Measurements from ENCODE around the gene AAK1.

Gene AAK1

DNA sequence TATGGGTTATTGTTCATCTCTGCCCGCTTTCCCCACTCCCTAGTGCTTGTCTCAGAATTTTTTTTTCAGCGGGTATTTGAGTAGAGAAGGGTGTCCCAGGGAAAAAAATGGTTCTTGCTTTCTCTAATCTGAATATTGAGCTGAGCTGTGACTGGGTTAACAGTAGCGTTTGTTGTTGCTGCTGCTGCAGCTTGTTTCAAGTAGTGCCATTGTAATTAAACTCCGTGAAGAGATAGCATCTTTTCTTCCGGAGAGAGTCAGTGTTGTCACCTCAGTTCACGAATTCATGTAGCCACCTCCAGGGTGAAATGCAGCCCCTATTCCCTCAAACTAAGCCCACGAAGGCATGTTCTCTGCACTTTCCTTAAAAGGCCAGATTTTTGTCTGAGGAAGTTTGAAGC is 1.5 kb upstream of the AAK1 start:
- no peak overlapping the region for H3K27ac ChIP-seq
- ChIA-PET POLR2A (ENCODE audit: low non-redundant PET) (no interaction called here), CTCF (interaction anchor here (0.5 to 1.7 kb wide), 2 partner anchors 80 to 1708 kb away, joined by 3 to 5 read pairs; no protein-coding TSS in a partner anchor)
- DNase-seq (ENCODE audit: low spot score): no peak
- TF ChIP-seq, protein P1, sequence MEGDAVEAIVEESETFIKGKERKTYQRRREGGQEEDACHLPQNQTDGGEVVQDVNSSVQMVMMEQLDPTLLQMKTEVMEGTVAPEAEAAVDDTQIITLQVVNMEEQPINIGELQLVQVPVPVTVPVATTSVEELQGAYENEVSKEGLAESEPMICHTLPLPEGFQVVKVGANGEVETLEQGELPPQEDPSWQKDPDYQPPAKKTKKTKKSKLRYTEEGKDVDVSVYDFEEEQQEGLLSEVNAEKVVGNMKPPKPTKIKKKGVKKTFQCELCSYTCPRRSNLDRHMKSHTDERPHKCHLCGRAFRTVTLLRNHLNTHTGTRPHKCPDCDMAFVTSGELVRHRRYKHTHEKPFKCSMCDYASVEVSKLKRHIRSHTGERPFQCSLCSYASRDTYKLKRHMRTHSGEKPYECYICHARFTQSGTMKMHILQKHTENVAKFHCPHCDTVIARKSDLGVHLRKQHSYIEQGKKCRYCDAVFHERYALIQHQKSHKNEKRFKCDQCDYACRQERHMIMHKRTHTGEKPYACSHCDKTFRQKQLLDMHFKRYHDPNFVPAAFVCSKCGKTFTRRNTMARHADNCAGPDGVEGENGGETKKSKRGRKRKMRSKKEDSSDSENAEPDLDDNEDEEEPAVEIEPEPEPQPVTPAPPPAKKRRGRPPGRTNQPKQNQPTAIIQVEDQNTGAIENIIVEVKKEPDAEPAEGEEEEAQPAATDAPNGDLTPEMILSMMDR (conservative IDR thresholded peaks at IDR 0.05; ENCODE audit: low read depth): no peak

DNA sequence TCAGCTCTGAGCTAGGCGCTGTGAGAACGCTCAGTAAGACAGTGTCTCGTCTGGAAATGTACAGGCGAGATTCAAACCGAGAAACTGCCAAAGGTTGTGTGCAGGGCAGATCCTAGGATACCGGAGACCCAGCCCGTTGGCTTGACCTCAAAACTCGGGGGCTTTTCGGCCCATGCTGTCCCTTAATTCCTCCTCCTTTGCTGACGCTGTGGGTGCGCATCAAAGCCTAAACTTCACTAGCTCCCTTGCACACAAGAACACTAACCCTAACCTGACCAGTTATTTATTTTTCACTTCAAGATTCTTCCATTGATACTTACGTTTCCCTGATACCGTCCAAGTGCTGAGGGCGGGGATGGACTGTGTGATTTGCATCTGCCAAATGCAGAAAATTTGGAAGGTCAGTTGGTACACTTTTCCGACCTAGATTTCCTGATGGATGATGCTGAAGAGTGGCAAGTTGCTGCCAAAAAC is 1.0 kb upstream of the AAK1 start:
- TF ChIP-seq, protein P1 (conservative IDR thresholded peaks at IDR 0.05; ENCODE audit: low read depth): no peak
- ChIA-PET POLR2A (ENCODE audit: low non-redundant PET) (no interaction called here), CTCF (interaction anchor here (1.7 kb wide), 1 partner anchor 81 kb away, joined by 5 read pairs; no protein-coding TSS in a partner anchor)
- H3K27ac ChIP-seq: peak overlapping the region; percentile 98
- DNase-seq (ENCODE audit: low spot score): no peak

DNA sequence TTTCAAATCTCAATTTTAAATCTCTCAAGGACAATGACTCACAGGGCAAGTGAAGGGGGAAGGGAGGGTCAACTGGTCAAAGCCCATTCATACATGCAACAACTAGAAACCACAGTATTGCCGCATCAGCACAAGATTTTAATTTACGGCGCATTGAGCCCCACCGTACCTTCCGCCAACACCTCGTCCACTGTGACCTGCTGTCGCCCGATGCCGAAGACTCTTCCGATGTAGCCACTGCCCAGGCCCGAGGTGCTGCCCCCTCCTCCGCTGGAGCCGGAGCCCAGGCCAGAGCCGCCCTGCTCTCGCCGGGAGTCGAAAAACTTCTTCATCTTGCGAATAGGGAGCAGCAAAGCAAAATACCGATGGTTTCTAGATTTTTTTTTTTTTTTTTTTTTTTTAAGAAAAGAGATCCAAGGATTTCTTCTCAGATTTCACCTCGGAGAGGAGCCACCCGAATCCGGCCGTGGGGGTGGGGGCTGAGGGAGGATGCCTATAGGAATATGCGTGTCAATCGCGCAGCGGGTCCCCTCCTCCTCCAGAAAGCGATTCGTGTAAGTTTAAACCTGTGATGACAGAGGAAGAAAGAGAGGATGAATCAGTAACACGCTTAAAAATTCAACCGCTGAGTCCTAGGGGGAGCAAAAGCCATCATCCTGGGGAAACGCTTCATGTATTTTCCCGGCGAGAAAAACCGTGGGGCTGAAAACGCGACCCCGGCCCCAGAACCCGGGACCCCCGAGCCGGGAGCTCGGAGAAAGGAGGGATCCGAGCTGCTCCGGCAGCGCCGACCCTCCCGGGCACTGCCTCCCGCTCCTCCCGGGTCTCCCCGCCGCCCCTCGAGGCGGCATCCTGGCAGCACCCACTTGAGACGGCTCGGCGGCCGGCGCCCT is 584 bp downstream of the AAK1 start:
- peak overlapping the region; percentile 98 for H3K27ac ChIP-seq
- CTCF ChIA-PET: interaction anchor here (0.6 kb wide), 1 partner anchor 267 kb away, joined by 3 read pairs; no protein-coding TSS in a partner anchor
- DNase-seq (ENCODE audit: low spot score): peak; percentile 63
- POLR2A ChIA-PET (ENCODE audit: low non-redundant PET): interaction anchor here (0.7 kb wide), 1 partner anchor 1608 kb away, joined by 11 read pairs; no protein-coding TSS in a partner anchor
- TF ChIP-seq, protein P1 (conservative IDR thresholded peaks at IDR 0.05; ENCODE audit: low read depth): no peak

DNA sequence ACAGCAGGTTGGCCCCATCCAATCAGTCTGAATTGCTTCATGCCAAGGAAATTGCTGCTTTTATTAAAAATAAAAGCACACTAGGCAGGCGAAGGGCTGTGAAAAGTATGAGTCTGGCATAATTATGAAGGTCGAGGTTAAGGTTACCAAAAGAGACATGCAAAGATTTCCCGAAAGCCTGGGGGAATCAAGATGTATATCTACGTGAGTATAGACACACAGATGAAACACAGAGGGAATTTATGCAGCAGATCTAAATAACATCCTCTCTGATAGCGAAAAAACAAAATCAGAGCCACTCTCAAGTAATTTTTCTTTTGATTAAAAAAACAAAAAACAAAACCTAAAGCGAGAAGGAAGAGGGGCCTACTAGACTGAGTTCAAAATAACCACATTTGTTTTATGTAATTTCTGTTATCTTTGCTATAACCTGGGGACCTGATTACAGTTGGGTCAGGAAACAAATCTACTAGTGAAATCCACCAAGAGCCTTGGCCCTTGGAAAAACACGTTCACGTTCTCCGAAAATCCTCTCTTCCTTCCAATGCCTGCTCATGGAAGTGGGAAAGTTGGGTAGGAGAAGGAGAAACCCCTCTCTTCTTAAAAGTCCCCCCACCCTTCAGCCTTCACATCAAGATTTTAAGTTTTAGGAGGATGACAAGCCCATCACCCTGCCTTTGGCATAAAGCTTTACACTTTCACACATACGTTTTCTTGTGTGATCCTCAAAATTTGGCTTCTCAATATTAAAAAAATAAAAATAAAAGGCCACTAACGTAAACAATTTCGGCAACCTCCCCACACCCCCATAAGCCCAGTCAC is 1.4 kb downstream of the AAK1 start:
- H3K27ac ChIP-seq: peak overlapping the region; percentile 98
- DNase-seq (ENCODE audit: low spot score): no peak
- ChIA-PET CTCF (interaction anchor here (0.6 to 0.7 kb wide), 2 partner anchors 178 to 266 kb away, joined by 3 read pairs; no protein-coding TSS in a partner anchor), POLR2A (ENCODE audit: low non-redundant PET) (no interaction called here)
- TF ChIP-seq, protein P1 (conservative IDR thresholded peaks at IDR 0.05; ENCODE audit: low read depth): no peak

DNA sequence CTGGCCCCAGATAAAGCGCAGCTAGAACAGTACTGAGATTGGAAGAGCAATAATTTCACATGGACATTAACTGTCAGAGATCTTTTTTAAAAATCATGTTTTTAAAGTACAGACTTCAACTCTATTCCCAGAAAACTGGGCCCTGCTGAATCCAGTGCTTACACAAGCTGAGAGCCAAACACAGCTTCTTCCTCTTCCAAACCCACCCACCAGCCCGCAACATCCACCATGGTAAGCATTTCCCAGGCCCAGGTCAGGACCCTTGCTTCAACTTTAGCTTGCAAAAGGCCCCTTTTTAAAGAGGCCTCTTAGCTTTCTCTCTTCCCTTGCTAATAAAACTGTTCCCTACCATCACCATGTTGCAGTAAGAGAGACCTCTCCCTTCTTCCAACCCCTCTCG is 2.1 kb downstream of the AAK1 start:
- no peak for DNase-seq (ENCODE audit: low spot score)
- ChIA-PET POLR2A (ENCODE audit: low non-redundant PET) (interaction anchor here (0.7 kb wide), 1 partner anchor 15 kb away, joined by 3 read pairs; no protein-coding TSS in a partner anchor), CTCF (interaction anchor here (0.7 kb wide), 1 partner anchor 179 kb away, joined by 3 read pairs; no protein-coding TSS in a partner anchor)
- no peak overlapping the region for H3K27ac ChIP-seq
- TF ChIP-seq, protein P1 (conservative IDR thresholded peaks at IDR 0.05; ENCODE audit: low read depth): no peak

DNA sequence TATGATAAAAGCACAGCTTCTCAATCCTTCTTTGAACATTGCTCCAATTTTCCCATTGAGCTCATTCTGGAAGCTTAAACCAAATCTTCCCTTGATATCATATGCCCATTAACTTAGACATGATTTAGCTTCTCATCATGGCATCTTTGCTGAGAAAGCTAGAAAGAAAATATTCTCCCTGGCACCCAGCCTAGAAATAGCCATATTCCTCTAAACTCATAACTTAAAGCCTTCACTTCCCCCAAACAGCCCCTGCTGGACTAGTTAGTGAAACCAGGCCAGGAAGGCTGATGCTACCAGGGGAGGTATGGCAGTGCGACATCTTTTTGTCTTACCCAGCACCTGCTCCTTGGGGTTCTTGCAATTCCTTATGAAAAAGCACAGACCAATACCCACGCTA is 4.3 kb downstream of the AAK1 start:
- ChIA-PET CTCF (no interaction called here), POLR2A (ENCODE audit: low non-redundant PET) (no interaction called here)
- DNase-seq (ENCODE audit: low spot score): no peak
- no peak overlapping the region for H3K27ac ChIP-seq
- TF ChIP-seq, protein P1 (conservative IDR thresholded peaks at IDR 0.05; ENCODE audit: low read depth): no peak
